Skeletal muscle cell (primary cell): ENCODE results near the gene ADGRF3.
"Not testable (repeated sequence)": the region's sequence is repeated elsewhere in the genome, so short reads cannot be mapped to it uniquely, and the experiment has no call there.

ENCODE experiments used
- DNase-seq: peaks from one replicate; pipeline ENCODE4 v3.0.0-alpha.2; 2010; ENCODE audit warnings: low read depth
- H3K4me3 ChIP-seq: 2 replicates; pipeline ENCODE4 v1.5.1; 2011; ENCODE audit warnings: low read depth, mild to moderate bottlenecking, control low read depth, low read length, moderate library complexity

ADGRF3 gene

GRCh38 chr2:26346454-26347053, at the start of gene ADGRF3:
Gene ADGRF3, minus strand, starts transcription at chr2:26346789. Its CDS starts 555 bp downstream, at chr2:26346234.
- DNase-seq, result no peak

GRCh38 chr2:26395394-26395793, 48.8 kb upstream of the ADGRF3 start:
- no peak for DNase-seq

More at GRCh38 chr2:26346454-26347053, at the start of gene ADGRF3:
- H3K4me3 ChIP-seq, result peak within 1 kb of the TSS; percentile 89

GRCh38 chr2:26394694-26395093, 48.1 kb upstream of the ADGRF3 start:
- DNase-seq, result no peak
- H3K4me3 ChIP-seq, result no peak overlapping the region

More at GRCh38 chr2:26395394-26395793, 48.8 kb upstream of the ADGRF3 start:
- H3K4me3 ChIP-seq, result no peak overlapping the region

- no peak for DNase-seq
- H3K4me3 ChIP-seq, result no peak overlapping the region
Measured at GRCh38 chr2:26387189-26387588, 40.6 kb upstream of the ADGRF3 start.

GRCh38 chr2:26384597-26384996, 38.0 kb upstream of the ADGRF3 start:
- no peak for DNase-seq
- H3K4me3 ChIP-seq, result no peak overlapping the region

- no peak overlapping the region for H3K4me3 ChIP-seq
- DNase-seq, result no peak
Measured at GRCh38 chr2:26384183-26384582, 37.6 kb upstream of the ADGRF3 start.

- no peak for DNase-seq
Measured at GRCh38 chr2:26382564-26382963, 36.0 kb upstream of the ADGRF3 start.

GRCh38 chr2:26380281-26380680, 33.7 kb upstream of the ADGRF3 start:
- no peak overlapping the region for H3K4me3 ChIP-seq
- no peak for DNase-seq

More at GRCh38 chr2:26382564-26382963, 36.0 kb upstream of the ADGRF3 start:
- no peak overlapping the region for H3K4me3 ChIP-seq

GRCh38 chr2:26376799-26377198, 30.2 kb upstream of the ADGRF3 start:
- no peak for DNase-seq
- no peak overlapping the region for H3K4me3 ChIP-seq

GRCh38 chr2:26370909-26371308, 24.3 kb upstream of the ADGRF3 start:
- DNase-seq, H3K4me3 ChIP-seq: not testable (repeated sequence)

GRCh38 chr2:26369664-26370063, 23.1 kb upstream of the ADGRF3 start:
- not testable (repeated sequence) for H3K4me3 ChIP-seq, DNase-seq

- no peak overlapping the region for H3K4me3 ChIP-seq
- no peak for DNase-seq
Measured at GRCh38 chr2:26366957-26367356, 20.4 kb upstream of the ADGRF3 start.

- no peak for DNase-seq
- H3K4me3 ChIP-seq, result no peak overlapping the region
Measured at GRCh38 chr2:26364669-26365068, 18.1 kb upstream of the ADGRF3 start.

- H3K4me3 ChIP-seq, result no peak overlapping the region
- no peak for DNase-seq
Measured at GRCh38 chr2:26363958-26364357, 17.4 kb upstream of the ADGRF3 start.

- no peak overlapping the region for H3K4me3 ChIP-seq
- DNase-seq, result no peak
Measured at GRCh38 chr2:26363323-26363722, 16.7 kb upstream of the ADGRF3 start.

GRCh38 chr2:26359886-26360473, 13.4 kb upstream of the ADGRF3 start:
- no peak for DNase-seq
- H3K4me3 ChIP-seq, result no peak overlapping the region

- no peak overlapping the region for H3K4me3 ChIP-seq
- DNase-seq, result no peak
Measured at GRCh38 chr2:26356771-26357170, 10.2 kb upstream of the ADGRF3 start.

- no peak for DNase-seq
- no peak overlapping the region for H3K4me3 ChIP-seq
Measured at GRCh38 chr2:26356111-26356510, 9.5 kb upstream of the ADGRF3 start.

GRCh38 chr2:26355038-26355995, 8.7 kb upstream of the ADGRF3 start:
- H3K4me3 ChIP-seq, result no peak overlapping the region
- peak; percentile 90 for DNase-seq

- not testable (repeated sequence) for DNase-seq, H3K4me3 ChIP-seq
Measured at GRCh38 chr2:26354469-26354868, 7.9 kb upstream of the ADGRF3 start.
